ENCODE data around the gene BATF. TPM values are rescaled to one million over a fixed set of nuclear protein-coding genes. Genes with fewer than 3 reads are reported as not detected.

The BATF gene
- total RNA-seq, 1 experiment from 2014 or later: 1.4 TPM

DNA sequence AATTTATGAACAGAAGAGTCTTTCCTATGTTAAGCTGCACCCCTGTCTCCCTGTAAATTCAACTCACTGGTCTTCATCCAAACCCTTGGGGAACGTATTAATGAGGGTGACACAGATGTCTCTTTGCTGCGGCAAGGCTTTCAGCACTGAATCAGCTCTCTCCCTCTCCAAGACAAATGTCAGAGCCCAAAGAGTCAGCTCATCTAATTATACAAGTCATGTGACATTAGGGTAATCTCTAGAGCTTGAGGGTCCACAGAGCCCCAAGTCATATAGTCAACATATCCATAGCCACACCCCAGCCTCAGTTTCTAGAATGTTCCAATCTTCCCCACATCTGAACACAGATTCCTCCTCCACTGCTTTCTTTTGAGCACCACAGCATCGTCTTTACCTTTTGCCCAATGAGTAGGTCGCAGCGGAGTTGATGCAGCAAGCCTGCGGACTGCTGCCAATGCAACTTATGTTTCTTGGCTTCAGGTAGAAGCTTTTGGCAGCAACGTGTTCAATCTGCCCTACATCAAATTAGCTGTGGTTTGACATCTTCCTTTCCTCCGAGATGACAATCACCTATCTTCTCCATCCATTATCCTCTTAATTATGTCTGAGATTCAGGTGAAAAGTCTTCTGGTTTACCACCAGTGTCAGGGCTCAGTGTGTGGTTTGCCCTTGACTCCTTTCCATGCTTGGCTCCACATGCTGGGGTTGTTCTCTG, 5.3 kb downstream of the BATF start:
- intact Hi-C loops (cut with micrococcal nuclease; ENCODE audit: unreplicated experiment): no loop called here
- peaks cover 9% of the 10 kb centered on the region for H3K27me3 Mint-ChIP-seq (ENCODE audit: unreplicated experiment)
- H3K36me3 Mint-ChIP-seq (ENCODE audit: insufficient read depth, unreplicated experiment): peaks cover 5% of the 10 kb centered on the region
- H3K27ac Mint-ChIP-seq (ENCODE audit: unreplicated experiment): no peak overlapping the region
- no peak for DNase-seq
- TF ChIP-seq, protein P1, sequence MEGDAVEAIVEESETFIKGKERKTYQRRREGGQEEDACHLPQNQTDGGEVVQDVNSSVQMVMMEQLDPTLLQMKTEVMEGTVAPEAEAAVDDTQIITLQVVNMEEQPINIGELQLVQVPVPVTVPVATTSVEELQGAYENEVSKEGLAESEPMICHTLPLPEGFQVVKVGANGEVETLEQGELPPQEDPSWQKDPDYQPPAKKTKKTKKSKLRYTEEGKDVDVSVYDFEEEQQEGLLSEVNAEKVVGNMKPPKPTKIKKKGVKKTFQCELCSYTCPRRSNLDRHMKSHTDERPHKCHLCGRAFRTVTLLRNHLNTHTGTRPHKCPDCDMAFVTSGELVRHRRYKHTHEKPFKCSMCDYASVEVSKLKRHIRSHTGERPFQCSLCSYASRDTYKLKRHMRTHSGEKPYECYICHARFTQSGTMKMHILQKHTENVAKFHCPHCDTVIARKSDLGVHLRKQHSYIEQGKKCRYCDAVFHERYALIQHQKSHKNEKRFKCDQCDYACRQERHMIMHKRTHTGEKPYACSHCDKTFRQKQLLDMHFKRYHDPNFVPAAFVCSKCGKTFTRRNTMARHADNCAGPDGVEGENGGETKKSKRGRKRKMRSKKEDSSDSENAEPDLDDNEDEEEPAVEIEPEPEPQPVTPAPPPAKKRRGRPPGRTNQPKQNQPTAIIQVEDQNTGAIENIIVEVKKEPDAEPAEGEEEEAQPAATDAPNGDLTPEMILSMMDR (IDR thresholded peaks at IDR 0.05; ENCODE audit: unreplicated experiment): no peak
- H3K4me3 Mint-ChIP-seq (ENCODE audit: low read depth, unreplicated experiment): no peak overlapping the region
- CTCF ChIA-PET: interaction anchor here (0.6 kb wide), 1 partner anchor 199 kb away, joined by 6 read pairs; no protein-coding TSS in a partner anchor
- no TSS peak for BruUV-seq (replicated peaks)
- peaks cover 14% of the 10 kb centered on the region for H3K4me1 Mint-ChIP-seq (ENCODE audit: low read depth, unreplicated experiment)
- H3K9me3 Mint-ChIP-seq (ENCODE audit: low read depth, unreplicated experiment): no peaks in the 10 kb centered on the region

DNA sequence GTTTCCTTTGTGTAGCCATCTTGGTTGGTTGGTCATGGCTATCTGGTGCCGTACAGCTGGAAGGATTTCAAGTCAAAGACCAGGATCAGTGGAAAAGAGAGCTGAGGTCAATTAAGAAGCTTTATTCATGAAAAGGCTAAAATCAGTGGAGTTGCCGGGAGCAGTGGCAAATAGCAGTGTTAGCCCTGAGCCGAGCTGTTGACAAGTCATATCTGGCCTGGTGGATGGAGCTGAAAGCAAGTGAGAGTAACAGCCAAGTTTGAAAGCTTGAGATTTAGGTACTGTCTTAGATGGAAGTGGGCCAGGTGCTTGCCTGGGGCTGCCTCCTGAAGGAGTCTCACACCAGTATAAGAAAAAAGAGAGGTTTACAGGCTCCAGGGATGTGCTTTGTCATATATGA, 9.0 kb downstream of the BATF start:
- Mint-ChIP-seq H3K27ac (ENCODE audit: unreplicated experiment) (no peak overlapping the region), H3K27me3 (ENCODE audit: unreplicated experiment) (no peaks in the 10 kb centered on the region), H3K4me1 (ENCODE audit: low read depth, unreplicated experiment) (peaks cover 15% of the 10 kb centered on the region), H3K9me3 (ENCODE audit: low read depth, unreplicated experiment) (no peaks in the 10 kb centered on the region), H3K4me3 (ENCODE audit: low read depth, unreplicated experiment) (no peak overlapping the region), H3K36me3 (ENCODE audit: insufficient read depth, unreplicated experiment) (peaks cover 5% of the 10 kb centered on the region)
- CTCF ChIA-PET: interaction anchor here (1.4 kb wide), 1 partner anchor 17 kb away, joined by 3 read pairs; no protein-coding TSS in a partner anchor
- no peak for DNase-seq
- TF ChIP-seq, protein P1 (IDR thresholded peaks at IDR 0.05; ENCODE audit: unreplicated experiment): no peak
- intact Hi-C loops (cut with micrococcal nuclease; ENCODE audit: unreplicated experiment): no loop called here
- no TSS peak for BruUV-seq (replicated peaks)

DNA sequence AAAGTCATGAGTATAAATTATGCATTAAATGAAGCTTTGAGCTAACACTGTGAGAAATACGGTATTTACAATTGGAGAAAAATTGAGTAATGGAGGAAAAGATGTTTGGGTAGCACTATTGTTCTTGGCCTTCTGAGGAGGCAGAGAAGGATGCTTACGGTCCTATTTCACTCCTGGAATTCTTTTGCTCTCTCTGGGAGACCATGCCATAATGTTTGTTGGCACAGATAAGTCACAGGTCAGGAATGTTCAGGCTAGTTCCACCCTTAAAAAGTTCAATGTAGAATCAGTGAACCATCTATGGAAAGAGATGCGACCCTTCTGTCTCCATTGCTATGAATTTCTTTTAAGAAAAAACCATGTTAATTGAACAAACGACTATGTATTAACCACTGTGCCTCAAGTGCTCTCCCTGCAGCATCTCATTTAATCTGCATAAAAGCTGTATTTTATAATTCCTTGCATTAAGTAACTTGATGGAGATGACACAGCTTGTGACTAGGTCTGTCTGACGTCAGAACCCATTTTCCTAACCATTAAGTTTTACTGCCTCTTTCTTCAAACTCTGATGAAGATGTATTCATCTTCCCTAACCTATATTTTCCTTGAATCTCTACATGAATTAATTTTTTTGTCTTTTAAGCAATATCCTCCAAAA, 9.5 kb downstream of the BATF start:
- no peak for DNase-seq
- H3K4me3 Mint-ChIP-seq (ENCODE audit: low read depth, unreplicated experiment): no peak overlapping the region

DNA sequence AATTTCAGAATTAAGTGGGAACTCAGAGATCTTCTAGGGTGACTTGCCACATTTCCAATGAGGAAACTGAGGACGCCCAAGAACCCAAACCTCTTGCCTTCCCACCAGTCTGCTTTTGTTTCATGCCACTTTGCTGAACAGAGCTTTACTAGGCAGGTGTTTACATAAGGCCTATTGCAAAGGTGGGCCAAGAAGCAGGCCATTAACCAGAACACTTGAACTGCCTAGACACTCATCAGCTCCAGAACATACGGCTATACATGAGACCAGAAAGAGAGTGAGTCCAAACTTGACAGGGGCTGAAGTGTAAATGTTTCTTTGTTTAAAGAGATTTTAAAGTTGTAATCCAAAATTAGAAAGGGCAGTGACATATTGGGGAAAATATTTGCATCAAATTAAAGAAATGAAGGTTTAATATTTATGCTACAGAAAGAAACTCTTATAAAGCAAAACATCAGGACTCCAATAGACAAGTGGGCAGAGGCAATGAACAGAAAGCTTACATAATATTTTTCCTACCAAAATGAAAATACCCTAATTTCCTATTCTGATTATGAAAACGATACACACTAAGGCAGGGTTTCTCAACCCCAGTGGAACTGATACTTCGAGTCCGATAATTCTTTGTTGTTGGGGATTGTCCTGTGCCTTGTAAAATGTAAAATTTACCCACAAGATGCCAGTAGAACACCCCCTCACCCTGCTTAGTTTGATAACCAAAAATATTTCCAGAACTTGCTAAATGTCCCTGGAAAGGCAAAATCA, 11.7 kb downstream of the BATF start:
- H3K27ac Mint-ChIP-seq (ENCODE audit: unreplicated experiment): no peak overlapping the region
- intact Hi-C loops (cut with micrococcal nuclease; ENCODE audit: unreplicated experiment): no loop called here
- no peak for DNase-seq
- no peaks in the 10 kb centered on the region for H3K27me3 Mint-ChIP-seq (ENCODE audit: unreplicated experiment)
- BruUV-seq (replicated peaks): no TSS peak
- TF ChIP-seq, protein P1 (IDR thresholded peaks at IDR 0.05; ENCODE audit: unreplicated experiment): no peak
- H3K36me3 Mint-ChIP-seq (ENCODE audit: insufficient read depth, unreplicated experiment): peaks cover 5% of the 10 kb centered on the region
- CTCF ChIA-PET: interaction anchor here (0.6 to 0.9 kb wide), 3 partner anchors 13 to 140 kb away, joined by 3 to 5 read pairs (median 4); partner anchors contain the start of gene ERG28
- H3K4me1 Mint-ChIP-seq (ENCODE audit: low read depth, unreplicated experiment): peaks cover 26% of the 10 kb centered on the region
- H3K4me3 Mint-ChIP-seq (ENCODE audit: low read depth, unreplicated experiment): no peak overlapping the region
- H3K9me3 Mint-ChIP-seq (ENCODE audit: low read depth, unreplicated experiment): no peaks in the 10 kb centered on the region

More for the DNA sequence above, 9.5 kb downstream of the BATF start:
- TF ChIP-seq, protein P1 (IDR thresholded peaks at IDR 0.05; ENCODE audit: unreplicated experiment): no peak
- CTCF ChIA-PET: no interaction called here
- Mint-ChIP-seq H3K27me3 (ENCODE audit: unreplicated experiment) (no peaks in the 10 kb centered on the region), H3K9me3 (ENCODE audit: low read depth, unreplicated experiment) (no peaks in the 10 kb centered on the region), H3K27ac (ENCODE audit: unreplicated experiment) (no peak overlapping the region), H3K36me3 (ENCODE audit: insufficient read depth, unreplicated experiment) (peaks cover 5% of the 10 kb centered on the region), H3K4me1 (ENCODE audit: low read depth, unreplicated experiment) (peaks cover 20% of the 10 kb centered on the region)
- intact Hi-C loops (cut with micrococcal nuclease; ENCODE audit: unreplicated experiment): no loop called here
- no TSS peak for BruUV-seq (replicated peaks)

Measured in Calu3 (cell line).